ENCODE data around the gene UNC13B.

The UNC13B gene

GRCh38 chr9:35313916-35314315 is 152.1 kb downstream of the UNC13B start:
- H3K27ac ChIP-seq (ENCODE audit: low read depth, low read length) = no peak overlapping the region
- H3K4me1 ChIP-seq (ENCODE audit: control insufficient read depth in 5 of 5, insufficient read depth in 5 of 5, low read length in 5 of 5) = peaks cover 2 to 19% (median 6%) of the 10 kb centered on the region in 5 donors

GRCh38 chr9:35318741-35319140 is 156.9 kb downstream of the UNC13B start:
- no peaks in the 10 kb centered on the region for H3K9me3 ChIP-seq (ENCODE audit: control insufficient read depth in 5 of 5, low read length in 5 of 5)
- H3K27me3 ChIP-seq (ENCODE audit: control insufficient read depth in 5 of 5, insufficient read depth in 4 of 5, low read length in 5 of 5) = no peaks in the 10 kb centered on the region
- no peak overlapping the region for H3K27ac ChIP-seq (ENCODE audit: low read depth, low read length)

More at GRCh38 chr9:35313916-35314315, 152.1 kb downstream of the UNC13B start:
- H3K9ac ChIP-seq (ENCODE audit: low read length in 5 of 5) = no peak overlapping the region
- H3K4me3 ChIP-seq (ENCODE audit: low read depth in 1 of 5, low read length in 5 of 5) = no peak overlapping the region
- H3K36me3 ChIP-seq (ENCODE audit: control insufficient read depth in 5 of 5, insufficient read depth in 5 of 5, low read length in 5 of 5) = peaks cover 6 to 19% (median 17%) of the 10 kb centered on the region in 5 donors
- H3K27me3 ChIP-seq (ENCODE audit: control insufficient read depth in 5 of 5, insufficient read depth in 4 of 5, low read length in 5 of 5) = no peaks in the 10 kb centered on the region
- no peaks in the 10 kb centered on the region for H3K9me3 ChIP-seq (ENCODE audit: control insufficient read depth in 5 of 5, low read length in 5 of 5)

GRCh38 chr9:35322075-35322885 is 160.5 kb downstream of the UNC13B start:
- H3K9ac ChIP-seq (ENCODE audit: low read length in 5 of 5) = no peak overlapping the region
- H3K4me3 ChIP-seq (ENCODE audit: low read depth in 1 of 5, low read length in 5 of 5) = no peak overlapping the region
- H3K27me3 ChIP-seq (ENCODE audit: control insufficient read depth in 5 of 5, insufficient read depth in 4 of 5, low read length in 5 of 5) = no peaks in the 10 kb centered on the region
- H3K36me3 ChIP-seq (ENCODE audit: control insufficient read depth in 5 of 5, insufficient read depth in 5 of 5, low read length in 5 of 5) = peaks cover 0 to 7% (median 3%) of the 10 kb centered on the region in 5 donors
- no peaks in the 10 kb centered on the region for H3K9me3 ChIP-seq (ENCODE audit: control insufficient read depth in 5 of 5, low read length in 5 of 5)
- no peak overlapping the region for H3K27ac ChIP-seq (ENCODE audit: low read depth, low read length)
- peaks cover 0 to 16% (median 7%) of the 10 kb centered on the region in 5 donors for H3K4me1 ChIP-seq (ENCODE audit: control insufficient read depth in 5 of 5, insufficient read depth in 5 of 5, low read length in 5 of 5)

More at GRCh38 chr9:35318741-35319140, 156.9 kb downstream of the UNC13B start:
- Histone ChIP-seq H3K9ac (ENCODE audit: low read length in 5 of 5) (no peak overlapping the region), H3K4me1 (ENCODE audit: control insufficient read depth in 5 of 5, insufficient read depth in 5 of 5, low read length in 5 of 5) (peaks cover 0 to 5% (median 0%) of the 10 kb centered on the region in 5 donors), H3K4me3 (ENCODE audit: low read depth in 1 of 5, low read length in 5 of 5) (no peak overlapping the region), H3K36me3 (ENCODE audit: control insufficient read depth in 5 of 5, insufficient read depth in 5 of 5, low read length in 5 of 5) (peaks cover 0 to 17% (median 9%) of the 10 kb centered on the region in 5 donors)

GRCh38 chr9:35324966-35325365 is 163.2 kb downstream of the UNC13B start:
- H3K4me1 ChIP-seq (ENCODE audit: control insufficient read depth in 5 of 5, insufficient read depth in 5 of 5, low read length in 5 of 5) = peaks cover 0 to 14% (median 8%) of the 10 kb centered on the region in 5 donors
- H3K36me3 ChIP-seq (ENCODE audit: control insufficient read depth in 5 of 5, insufficient read depth in 5 of 5, low read length in 5 of 5) = peaks cover 0 to 7% (median 3%) of the 10 kb centered on the region in 5 donors
- H3K27me3 ChIP-seq (ENCODE audit: control insufficient read depth in 5 of 5, insufficient read depth in 4 of 5, low read length in 5 of 5) = no peaks in the 10 kb centered on the region
- no peak overlapping the region for H3K4me3 ChIP-seq (ENCODE audit: low read depth in 1 of 5, low read length in 5 of 5)
- H3K9ac ChIP-seq (ENCODE audit: low read length in 5 of 5) = no peak overlapping the region
- no peak overlapping the region for H3K27ac ChIP-seq (ENCODE audit: low read depth, low read length)
- no peaks in the 10 kb centered on the region for H3K9me3 ChIP-seq (ENCODE audit: control insufficient read depth in 5 of 5, low read length in 5 of 5)

- no peak overlapping the region for H3K4me3 ChIP-seq (ENCODE audit: low read depth in 1 of 5, low read length in 5 of 5)
- no peak overlapping the region for H3K9ac ChIP-seq (ENCODE audit: low read length in 5 of 5)
- no peaks in the 10 kb centered on the region for H3K27me3 ChIP-seq (ENCODE audit: control insufficient read depth in 5 of 5, insufficient read depth in 4 of 5, low read length in 5 of 5)
- peaks cover under 1 to 5% (median 3%) of the 10 kb centered on the region in 5 donors for H3K36me3 ChIP-seq (ENCODE audit: control insufficient read depth in 5 of 5, insufficient read depth in 5 of 5, low read length in 5 of 5)
- no peak overlapping the region for H3K27ac ChIP-seq (ENCODE audit: low read depth, low read length)
- H3K4me1 ChIP-seq (ENCODE audit: control insufficient read depth in 5 of 5, insufficient read depth in 5 of 5, low read length in 5 of 5) = no peaks in the 10 kb centered on the region
- H3K9me3 ChIP-seq (ENCODE audit: control insufficient read depth in 5 of 5, low read length in 5 of 5) = no peaks in the 10 kb centered on the region
Measured at GRCh38 chr9:35333551-35333950, 171.7 kb downstream of the UNC13B start.

- no peak overlapping the region for H3K4me3 ChIP-seq (ENCODE audit: low read depth in 1 of 5, low read length in 5 of 5)
- H3K9me3 ChIP-seq (ENCODE audit: control insufficient read depth in 5 of 5, low read length in 5 of 5) = no peaks in the 10 kb centered on the region
- H3K9ac ChIP-seq (ENCODE audit: low read length in 5 of 5) = no peak overlapping the region
- no peaks in the 10 kb centered on the region for H3K4me1 ChIP-seq (ENCODE audit: control insufficient read depth in 5 of 5, insufficient read depth in 5 of 5, low read length in 5 of 5)
- H3K27ac ChIP-seq (ENCODE audit: low read depth, low read length) = no peak overlapping the region
- peaks cover 2 to 11% (median 8%) of the 10 kb centered on the region in 5 donors for H3K36me3 ChIP-seq (ENCODE audit: control insufficient read depth in 5 of 5, insufficient read depth in 5 of 5, low read length in 5 of 5)
- H3K27me3 ChIP-seq (ENCODE audit: control insufficient read depth in 5 of 5, insufficient read depth in 4 of 5, low read length in 5 of 5) = no peaks in the 10 kb centered on the region
Measured at GRCh38 chr9:35335164-35335563, 173.4 kb downstream of the UNC13B start.

GRCh38 chr9:35338086-35338485 is 176.3 kb downstream of the UNC13B start:
- Histone ChIP-seq H3K4me1 (ENCODE audit: control insufficient read depth in 5 of 5, insufficient read depth in 5 of 5, low read length in 5 of 5) (peaks cover 0 to 13% (median 13%) of the 10 kb centered on the region in 5 donors), H3K27ac (ENCODE audit: low read depth, low read length) (no peak overlapping the region)

GRCh38 chr9:35338561-35339274 is 176.9 kb downstream of the UNC13B start:
- Histone ChIP-seq H3K4me1 (ENCODE audit: control insufficient read depth in 5 of 5, insufficient read depth in 5 of 5, low read length in 5 of 5) (peaks cover 0 to 13% (median 13%) of the 10 kb centered on the region in 5 donors), H3K27ac (ENCODE audit: low read depth, low read length) (no peak overlapping the region), H3K9me3 (ENCODE audit: control insufficient read depth in 5 of 5, low read length in 5 of 5) (no peaks in the 10 kb centered on the region), H3K9ac (ENCODE audit: low read length in 5 of 5) (no peak overlapping the region), H3K27me3 (ENCODE audit: control insufficient read depth in 5 of 5, insufficient read depth in 4 of 5, low read length in 5 of 5) (no peaks in the 10 kb centered on the region), H3K36me3 (ENCODE audit: control insufficient read depth in 5 of 5, insufficient read depth in 5 of 5, low read length in 5 of 5) (peaks cover 2 to 11% (median 8%) of the 10 kb centered on the region in 5 donors), H3K4me3 (ENCODE audit: low read depth in 1 of 5, low read length in 5 of 5) (no peak overlapping the region)

More at GRCh38 chr9:35338086-35338485, 176.3 kb downstream of the UNC13B start:
- Histone ChIP-seq H3K4me3 (ENCODE audit: low read depth in 1 of 5, low read length in 5 of 5) (no peak overlapping the region), H3K27me3 (ENCODE audit: control insufficient read depth in 5 of 5, insufficient read depth in 4 of 5, low read length in 5 of 5) (no peaks in the 10 kb centered on the region), H3K9ac (ENCODE audit: low read length in 5 of 5) (no peak overlapping the region), H3K9me3 (ENCODE audit: control insufficient read depth in 5 of 5, low read length in 5 of 5) (no peaks in the 10 kb centered on the region), H3K36me3 (ENCODE audit: control insufficient read depth in 5 of 5, insufficient read depth in 5 of 5, low read length in 5 of 5) (peaks cover 2 to 11% (median 8%) of the 10 kb centered on the region in 5 donors)

GRCh38 chr9:35340046-35340445 is 178.2 kb downstream of the UNC13B start:
- H3K4me1 ChIP-seq (ENCODE audit: control insufficient read depth in 5 of 5, insufficient read depth in 5 of 5, low read length in 5 of 5) = peaks cover 0 to 13% (median 13%) of the 10 kb centered on the region in 5 donors
- no peak overlapping the region for H3K4me3 ChIP-seq (ENCODE audit: low read depth in 1 of 5, low read length in 5 of 5)
- H3K9ac ChIP-seq (ENCODE audit: low read length in 5 of 5) = no peak overlapping the region
- no peaks in the 10 kb centered on the region for H3K9me3 ChIP-seq (ENCODE audit: control insufficient read depth in 5 of 5, low read length in 5 of 5)
- peaks cover 2 to 11% (median 8%) of the 10 kb centered on the region in 5 donors for H3K36me3 ChIP-seq (ENCODE audit: control insufficient read depth in 5 of 5, insufficient read depth in 5 of 5, low read length in 5 of 5)
- no peaks in the 10 kb centered on the region for H3K27me3 ChIP-seq (ENCODE audit: control insufficient read depth in 5 of 5, insufficient read depth in 4 of 5, low read length in 5 of 5)
- H3K27ac ChIP-seq (ENCODE audit: low read depth, low read length) = no peak overlapping the region

GRCh38 chr9:35341021-35341420 is 179.2 kb downstream of the UNC13B start:
- no peaks in the 10 kb centered on the region for H3K9me3 ChIP-seq (ENCODE audit: control insufficient read depth in 5 of 5, low read length in 5 of 5)
- no peak overlapping the region for H3K27ac ChIP-seq (ENCODE audit: low read depth, low read length)
- peaks cover 0 to 13% (median 13%) of the 10 kb centered on the region in 5 donors for H3K4me1 ChIP-seq (ENCODE audit: control insufficient read depth in 5 of 5, insufficient read depth in 5 of 5, low read length in 5 of 5)
- H3K4me3 ChIP-seq (ENCODE audit: low read depth in 1 of 5, low read length in 5 of 5) = no peak overlapping the region
- H3K9ac ChIP-seq (ENCODE audit: low read length in 5 of 5) = no peak overlapping the region
- no peaks in the 10 kb centered on the region for H3K27me3 ChIP-seq (ENCODE audit: control insufficient read depth in 5 of 5, insufficient read depth in 4 of 5, low read length in 5 of 5)
- peaks cover 0 to 11% (median 5%) of the 10 kb centered on the region in 5 donors for H3K36me3 ChIP-seq (ENCODE audit: control insufficient read depth in 5 of 5, insufficient read depth in 5 of 5, low read length in 5 of 5)

Data from subcutaneous abdominal adipose tissue (tissue), 5 donors.